GM18867 (cell line): ENCODE results near the gene SLC24A3.

Source experiments
- ATAC-seq: cut with Tn5 transposase; IDR thresholded peaks from one replicate; pipeline ENCODE4 v1.9.1; 2021; ENCODE audit warnings: mild to moderate bottlenecking, moderate library complexity; ENCODE audit not compliant: unreplicated experiment

Gene SLC24A3

GRCh38 chr20:19451231-19451922 lies 238.9 kb downstream of the SLC24A3 start:
- no peak for ATAC-seq

- ATAC-seq, result no peak
Measured at GRCh38 chr20:19451923-19452295, 239.5 kb downstream of the SLC24A3 start.

- no peak for ATAC-seq
Measured at GRCh38 chr20:19453410-19453809, 241.0 kb downstream of the SLC24A3 start.

- ATAC-seq, result no peak
Measured at GRCh38 chr20:19453862-19454261, 241.4 kb downstream of the SLC24A3 start.

- no peak for ATAC-seq
Measured at GRCh38 chr20:19456595-19457395, 244.4 kb downstream of the SLC24A3 start.

GRCh38 chr20:19457611-19458010 lies 245.2 kb downstream of the SLC24A3 start:
- ATAC-seq, result no peak

GRCh38 chr20:19460386-19460785 lies 247.9 kb downstream of the SLC24A3 start:
- ATAC-seq, result no peak

GRCh38 chr20:19462491-19462890 lies 250.0 kb downstream of the SLC24A3 start:
- ATAC-seq, result no peak

- ATAC-seq, result no peak
Measured at GRCh38 chr20:19463597-19463996, 251.2 kb downstream of the SLC24A3 start.

GRCh38 chr20:19465536-19465935 lies 253.1 kb downstream of the SLC24A3 start:
- no peak for ATAC-seq

GRCh38 chr20:19466206-19466928 lies 253.9 kb downstream of the SLC24A3 start:
- ATAC-seq, result no peak

GRCh38 chr20:19473216-19473921 lies 260.9 kb downstream of the SLC24A3 start:
- no peak for ATAC-seq

GRCh38 chr20:19473922-19474286 lies 261.5 kb downstream of the SLC24A3 start:
- no peak for ATAC-seq

- ATAC-seq, result no peak
Measured at GRCh38 chr20:19478320-19478895, 266.0 kb downstream of the SLC24A3 start.

- ATAC-seq, result no peak
Measured at GRCh38 chr20:19482726-19483125, 270.3 kb downstream of the SLC24A3 start.

- no peak for ATAC-seq
Measured at GRCh38 chr20:19483309-19483708, 270.9 kb downstream of the SLC24A3 start.

GRCh38 chr20:19486446-19486845 lies 274.0 kb downstream of the SLC24A3 start:
- ATAC-seq, result no peak

- ATAC-seq, result no peak
Measured at GRCh38 chr20:19487420-19487819, 275.0 kb downstream of the SLC24A3 start.

GRCh38 chr20:19491241-19491640 lies 278.8 kb downstream of the SLC24A3 start:
- ATAC-seq, result no peak

- no peak for ATAC-seq
Measured at GRCh38 chr20:19492116-19492515, 279.7 kb downstream of the SLC24A3 start.
